OCI-LY1 (cell line): ENCODE results near the gene CNN2.

Experiments
- H2AFZ ChIP-seq: fragments of 200-600 bp; sonication (generic), shearing (Covaris generic); 2 replicates; pipeline ENCODE4 v1.6.0; 2014; ENCODE audit warnings: antibody characterized with exemption, mild to moderate bottlenecking, low read length
- H3F3A ChIP-seq: fragments of 200-600 bp; sonication (generic), shearing (Covaris generic); 2 replicates; pipeline ENCODE4 v1.6.0; 2014; ENCODE audit warnings: mild to moderate bottlenecking, antibody characterized with exemption, low read length, moderate library complexity; ENCODE audit not compliant: insufficient read depth
- H3K27ac ChIP-seq: fragments of 200-600 bp; sonication (generic); 2 replicates; pipeline ENCODE4 v1.5.1; 2014; ENCODE audit warnings: low read length, mixed run types, mild to moderate bottlenecking, low read depth; ENCODE audit not compliant: poor library complexity, severe bottlenecking
- H3K27me3 ChIP-seq: fragments of 200-600 bp; sonication (generic); 2 replicates; pipeline ENCODE4 v1.6.0; 2014; ENCODE audit warnings: antibody characterized with exemption, mild to moderate bottlenecking, low read length, moderate library complexity; ENCODE audit not compliant: insufficient read depth
- H3K36me3 ChIP-seq: fragments of 200-600 bp; sonication (generic); 2 replicates; pipeline ENCODE4 v1.6.1; 2014; ENCODE audit warnings: mild to moderate bottlenecking, antibody characterized with exemption, low read length, moderate library complexity, mixed read lengths; ENCODE audit not compliant: insufficient read depth
- H3K4me1 ChIP-seq: fragments of 200-600 bp; sonication (generic); 2 replicates; pipeline ENCODE4 v1.5.1; 2014; ENCODE audit warnings: mild to moderate bottlenecking, low read length, moderate library complexity; ENCODE audit not compliant: insufficient read depth, severe bottlenecking
- H3K4me2 ChIP-seq: fragments of 200-600 bp; sonication (generic), shearing (Covaris generic); 2 replicates; pipeline ENCODE4 v1.6.1; 2014; ENCODE audit warnings: low read length
- H3K4me3 ChIP-seq: fragments of 200-600 bp; sonication (generic); 2 replicates; pipeline ENCODE4 v1.5.1; 2014; ENCODE audit warnings: low read length, low read depth, mild to moderate bottlenecking, mixed read lengths; ENCODE audit not compliant: poor library complexity, severe bottlenecking
- H3K79me2 ChIP-seq: fragments of 200-600 bp; shearing (Covaris generic); 2 replicates; pipeline ENCODE4 v1.6.1; 2016; ENCODE audit warnings: mixed run types, low read length, mixed read lengths; ENCODE audit not compliant: insufficient read depth
- H3K9ac ChIP-seq: fragments of 200-600 bp; sonication (generic), shearing (Covaris generic); 2 replicates; pipeline ENCODE4 v1.6.1; 2014; ENCODE audit warnings: mild to moderate bottlenecking, low read length, mixed read lengths
- H3K9me2 ChIP-seq: fragments of 200-600 bp; sonication (generic), shearing (Covaris generic); 2 replicates; pipeline ENCODE4 v1.6.1; 2014; ENCODE audit warnings: low read depth, mild to moderate bottlenecking, low read length, mixed read lengths
- H3K9me3 ChIP-seq: fragments of 200-600 bp; shearing (Covaris generic); 2 replicates; pipeline ENCODE4 v1.6.1; 2014; ENCODE audit warnings: low read length, mixed read lengths
- H4K20me1 ChIP-seq: fragments of 200-600 bp; sonication (generic), shearing (Covaris generic); 2 replicates; pipeline ENCODE4 v1.6.0; 2016; ENCODE audit warnings: mild to moderate bottlenecking, low read length; ENCODE audit not compliant: insufficient read depth
- CTCF ChIP-seq: fragments of 200-600 bp; sonication (generic), shearing (Covaris generic); IDR thresholded peaks from 2 replicates; pipeline ENCODE4 v1.5.1; 2017; ENCODE audit warnings: mild to moderate bottlenecking, antibody characterized with exemption, low read length, moderate library complexity, mixed read lengths
- EZH2 ChIP-seq: fragments of 200-600 bp; sonication (generic), shearing (Covaris generic); IDR thresholded peaks from 2 replicates; pipeline ENCODE4 v1.8.0; 2017; ENCODE audit warnings: borderline replicate concordance, mixed run types, mild to moderate bottlenecking, antibody characterized with exemption, low read length, moderate library complexity, mixed read lengths

The CNN2 gene

GRCh38 chr19:1018932-1019615 is 7.3 kb upstream of the CNN2 start:
- peak overlapping the region; percentile 99 for H3K4me3 ChIP-seq
- peaks cover 18% of the 10 kb centered on the region; the same call in 1 of the 2 replicates for H3K36me3 ChIP-seq
- peak overlapping the region; percentile 99 for H3K4me2 ChIP-seq
- H3K27ac ChIP-seq, result peak overlapping the region; percentile 75
- TF ChIP-seq EZH2 (no peak), CTCF (no peak)
- peaks cover 54% of the 10 kb centered on the region for H3K79me2 ChIP-seq
- no peaks in the 10 kb centered on the region for H3K27me3 ChIP-seq
- no peaks in the 10 kb centered on the region for H4K20me1 ChIP-seq
- no peaks in the 10 kb centered on the region for H3K9me3 ChIP-seq
- no peaks in the 10 kb centered on the region for H3K9me2 ChIP-seq
- peaks cover 5% of the 10 kb centered on the region for H3F3A ChIP-seq
- peaks cover 61% of the 10 kb centered on the region for H3K4me1 ChIP-seq
- H2AFZ ChIP-seq, result no peak overlapping the region
- H3K9ac ChIP-seq, result peak overlapping the region; percentile 99

GRCh38 chr19:1019616-1019961 is 6.8 kb upstream of the CNN2 start:
- H4K20me1 ChIP-seq, result no peaks in the 10 kb centered on the region
- no peaks in the 10 kb centered on the region for H3K9me3 ChIP-seq
- peaks cover 5% of the 10 kb centered on the region for H3F3A ChIP-seq
- H2AFZ ChIP-seq, result no peak overlapping the region
- TF ChIP-seq EZH2, result no peak
- no peak for TF ChIP-seq CTCF
- peaks cover 54% of the 10 kb centered on the region for H3K79me2 ChIP-seq
- H3K9ac ChIP-seq, result peak overlapping the region; percentile 99
- peaks cover 13% of the 10 kb centered on the region; the same call in 1 of the 2 replicates for H3K36me3 ChIP-seq
- H3K4me3 ChIP-seq, result peak overlapping the region; percentile 99
- peaks cover 61% of the 10 kb centered on the region for H3K4me1 ChIP-seq
- peak overlapping the region; percentile 99 for H3K4me2 ChIP-seq
- H3K27me3 ChIP-seq, result no peaks in the 10 kb centered on the region
- H3K9me2 ChIP-seq, result no peaks in the 10 kb centered on the region
- peak overlapping the region; percentile 75 for H3K27ac ChIP-seq

GRCh38 chr19:1019980-1020867 is 6.2 kb upstream of the CNN2 start:
- Histone ChIP-seq H3K9ac (peak overlapping the region; percentile 99), H4K20me1 (no peaks in the 10 kb centered on the region), H2AFZ (no peak overlapping the region), H3K9me2 (no peaks in the 10 kb centered on the region), H3K27ac (peak overlapping the region; percentile 75), H3K4me2 (peak overlapping the region; percentile 99), H3K27me3 (no peaks in the 10 kb centered on the region), H3K36me3 (peaks cover 7% of the 10 kb centered on the region; the same call in 1 of the 2 replicates), H3F3A (peaks cover 5% of the 10 kb centered on the region), H3K9me3 (no peaks in the 10 kb centered on the region), H3K4me3 (peak overlapping the region; percentile 99), H3K79me2 (peaks cover 51% of the 10 kb centered on the region), H3K4me1 (peaks cover 61% of the 10 kb centered on the region)
- TF ChIP-seq CTCF (no peak), EZH2 (no peak)
